Ishikawa (cell line): ENCODE results near the gene GMCL2.

Experiments
- CEBPB ChIP-seq: IDR thresholded peaks from 2 replicates; pipeline ENCODE4 v1.6.1; 2012
- CREB1 ChIP-seq: IDR thresholded peaks from 2 replicates; pipeline ENCODE4 v1.6.1; 2012; ENCODE audit warnings: low read depth
- EP300 ChIP-seq: IDR thresholded peaks from 2 replicates; pipeline ENCODE4 v1.6.1; 2012; ENCODE audit warnings: borderline replicate concordance
- FOXM1 ChIP-seq: IDR thresholded peaks from 2 replicates; pipeline ENCODE4 v1.6.1; 2012; ENCODE audit warnings: low read depth, borderline replicate concordance
- MAX ChIP-seq: IDR thresholded peaks from 2 replicates; pipeline ENCODE4 v1.6.1; 2012
- NFIC ChIP-seq: IDR thresholded peaks from 2 replicates; pipeline ENCODE4 v1.6.1; 2012
- RAD21 ChIP-seq: IDR thresholded peaks from 2 replicates; pipeline ENCODE4 v1.6.1; 2012; ENCODE audit warnings: low read depth
- REST ChIP-seq: IDR thresholded peaks from 2 replicates; pipeline ENCODE4 v1.6.1; 2012; ENCODE audit warnings: low read depth, mild to moderate bottlenecking
- TAF1 ChIP-seq: IDR thresholded peaks from 2 replicates; pipeline ENCODE4 v1.6.1; 2012; ENCODE audit warnings: low read depth, mild to moderate bottlenecking
- TCF12 ChIP-seq: IDR thresholded peaks from 2 replicates; pipeline ENCODE4 v1.6.1; 2012; ENCODE audit warnings: low read depth
- TEAD4 ChIP-seq: IDR thresholded peaks from 2 replicates; pipeline ENCODE4 v1.6.1; 2012
- USF1 ChIP-seq: IDR thresholded peaks from 2 replicates; pipeline ENCODE4 v1.6.1; 2012
- YY1 ChIP-seq: IDR thresholded peaks from 2 replicates; pipeline ENCODE4 v1.6.1; 2012; ENCODE audit warnings: low read depth
- ZBTB7A ChIP-seq: IDR thresholded peaks from 2 replicates; pipeline ENCODE4 v1.6.1; 2012; ENCODE audit warnings: low read depth

- TF ChIP-seq CREB1 (no peak), REST (no peak), FOXM1 (no peak), RAD21 (no peak), MAX (no peak), YY1 (no peak), CEBPB (no peak), NFIC (no peak), ZBTB7A (no peak), EP300 (no peak), TAF1 (no peak), TCF12 (no peak), USF1 (no peak), TEAD4 (no peak)
These were observed 22.9 kb upstream of the GMCL2 start for GRCh38 chr5:178210073-178210535.
